SK-N-SH treated with all-trans-retinoic acid at 6 μM for 48 hours (cell line): ENCODE results near the gene NEURL1.

Source experiments
- ATAC-seq: fragments of 200-7000 bp; cut with Tn5 transposase; 3 replicates; pipeline ENCODE4 v1.9.1; 2020; ENCODE audit warnings: mild to moderate bottlenecking, moderate library complexity
- BACH2 ChIP-seq: fragments of 250-450 bp; sonication (Bioruptor Pico); IDR thresholded peaks from 2 replicates; pipeline ENCODE4 v1.9.0; 2021; ENCODE audit warnings: mild to moderate bottlenecking, borderline replicate concordance
- CREB5 ChIP-seq: fragments of 250-450 bp; sonication (Bioruptor Pico); IDR thresholded peaks from 2 replicates; pipeline ENCODE4 v1.5.1; 2020; ENCODE audit warnings: low read depth, mild to moderate bottlenecking, moderate library complexity
- CSDC2 ChIP-seq: fragments of 250-450 bp; sonication (Bioruptor Pico); IDR thresholded peaks from 2 replicates; pipeline ENCODE4 v1.5.0; 2020; ENCODE audit warnings: mild to moderate bottlenecking, moderate library complexity
- ESRRG ChIP-seq: fragments of 250-450 bp; sonication (Bioruptor Pico); IDR thresholded peaks from 2 replicates; pipeline ENCODE4 v1.6.1; 2021; ENCODE audit warnings: mild to moderate bottlenecking
- GLIS3 ChIP-seq: fragments of 250-450 bp; sonication (Bioruptor Pico); IDR thresholded peaks from 2 replicates; pipeline ENCODE4 v1.5.0; 2020; ENCODE audit warnings: mild to moderate bottlenecking, moderate library complexity
- ISL1 ChIP-seq: fragments of 250-450 bp; sonication (Bioruptor Pico); IDR thresholded peaks from 2 replicates; pipeline ENCODE4 v2.1.2; 2022; ENCODE audit warnings: mild to moderate bottlenecking, moderate library complexity
- OSR1 ChIP-seq: fragments of 250-450 bp; sonication (Bioruptor Pico); IDR thresholded peaks from 2 replicates; pipeline ENCODE4 v1.8.0; 2022; ENCODE audit warnings: moderate library complexity, mild to moderate bottlenecking, inconsistent platforms
- PATZ1 ChIP-seq: fragments of 250-450 bp; sonication (Bioruptor Pico); IDR thresholded peaks from 2 replicates; pipeline ENCODE4 v1.8.0; 2020; ENCODE audit warnings: mild to moderate bottlenecking, moderate library complexity, borderline replicate concordance
- PPARA ChIP-seq: fragments of 250-450 bp; sonication (Bioruptor Pico); IDR thresholded peaks from 2 replicates; pipeline ENCODE4 v1.5.0; 2020; ENCODE audit warnings: mild to moderate bottlenecking, borderline replicate concordance
- RARB ChIP-seq: fragments of 250-450 bp; sonication (Bioruptor Pico); IDR thresholded peaks from 2 replicates; pipeline ENCODE4 v1.8.0; 2021; ENCODE audit warnings: mild to moderate bottlenecking, moderate library complexity
- SNAI2 ChIP-seq: fragments of 250-450 bp; sonication (Bioruptor Pico); IDR thresholded peaks from 2 replicates; pipeline ENCODE4 v1.5.0; 2020; ENCODE audit warnings: mild to moderate bottlenecking, moderate library complexity
- TCF4 ChIP-seq: fragments of 250-450 bp; sonication (Bioruptor Pico); IDR thresholded peaks from 2 replicates; pipeline ENCODE4 v1.8.0; 2021; ENCODE audit warnings: mild to moderate bottlenecking, moderate library complexity, borderline replicate concordance
- TOX ChIP-seq: fragments of 250-450 bp; sonication (Bioruptor Pico); IDR thresholded peaks from 2 replicates; pipeline ENCODE4 v1.8.0; 2021; ENCODE audit warnings: mild to moderate bottlenecking, moderate library complexity, borderline replicate concordance
- TSHZ2 ChIP-seq: fragments of 250-450 bp; sonication (Bioruptor Pico); IDR thresholded peaks from 2 replicates; pipeline ENCODE4 v1.5.0; 2020; ENCODE audit warnings: mild to moderate bottlenecking, moderate library complexity
- ZFP3 ChIP-seq: fragments of 250-450 bp; sonication (Bioruptor Pico); IDR thresholded peaks from 2 replicates; pipeline ENCODE4 v1.5.0; 2020; ENCODE audit warnings: mild to moderate bottlenecking, moderate library complexity
- ZFP30 ChIP-seq: fragments of 450-650 bp; formaldehyde crosslinking; IDR thresholded peaks from 2 replicates; pipeline ENCODE4 v1.5.0; 2022; ENCODE audit warnings: mild to moderate bottlenecking, moderate library complexity
- ZNF565 ChIP-seq: fragments of 450-650 bp; formaldehyde crosslinking; conservative IDR thresholded peaks from 2 replicates; pipeline ENCODE4 v1.5.0; 2020; ENCODE audit warnings: low read depth, mild to moderate bottlenecking, moderate library complexity
- ZNF70 ChIP-seq: fragments of 450-650 bp; formaldehyde crosslinking; IDR thresholded peaks from 2 replicates; pipeline ENCODE4 v1.5.0; 2020; ENCODE audit warnings: mild to moderate bottlenecking, moderate library complexity
- ZNF8 ChIP-seq: fragments of 450-650 bp; formaldehyde crosslinking; IDR thresholded peaks from 2 replicates; pipeline ENCODE4 v1.5.0; 2020; ENCODE audit warnings: mild to moderate bottlenecking, moderate library complexity
- TF ChIP-seq, protein P1 (sequence below): fragments of 250-450 bp; sonication (Bioruptor Pico); IDR thresholded peaks from 2 replicates; pipeline ENCODE4 v1.8.0; 2021; ENCODE audit warnings: low read depth, mild to moderate bottlenecking, moderate library complexity, borderline replicate concordance

The NEURL1 gene

GRCh38 chr10:103610083-103610472 is 116.6 kb downstream of the NEURL1 start:
- TF ChIP-seq, protein P1, sequence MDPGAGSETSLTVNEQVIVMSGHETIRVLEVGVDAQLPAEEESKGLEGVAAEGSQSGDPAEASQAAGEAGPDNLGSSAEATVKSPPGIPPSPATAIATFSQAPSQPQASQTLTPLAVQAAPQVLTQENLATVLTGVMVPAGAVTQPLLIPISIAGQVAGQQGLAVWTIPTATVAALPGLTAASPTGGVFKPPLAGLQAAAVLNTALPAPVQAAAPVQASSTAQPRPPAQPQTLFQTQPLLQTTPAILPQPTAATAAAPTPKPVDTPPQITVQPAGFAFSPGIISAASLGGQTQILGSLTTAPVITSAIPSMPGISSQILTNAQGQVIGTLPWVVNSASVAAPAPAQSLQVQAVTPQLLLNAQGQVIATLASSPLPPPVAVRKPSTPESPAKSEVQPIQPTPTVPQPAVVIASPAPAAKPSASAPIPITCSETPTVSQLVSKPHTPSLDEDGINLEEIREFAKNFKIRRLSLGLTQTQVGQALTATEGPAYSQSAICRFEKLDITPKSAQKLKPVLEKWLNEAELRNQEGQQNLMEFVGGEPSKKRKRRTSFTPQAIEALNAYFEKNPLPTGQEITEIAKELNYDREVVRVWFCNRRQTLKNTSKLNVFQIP (CRISPR knock-in tag): no peak
- TF ChIP-seq SNAI2 (CRISPR knock-in tag) (no peak), ZFP30 (CRISPR knock-in tag) (no peak), TCF4 (CRISPR knock-in tag) (0 out of 2 replicates have a peak, but pooled peaks have one; percentile 37)
- peak; percentile 13; the same call in 1 of the 3 replicates for ATAC-seq

GRCh38 chr10:103610921-103611511 is 117.5 kb downstream of the NEURL1 start:
- TF ChIP-seq ISL1 (CRISPR knock-in tag) (no peak), ZFP30 (CRISPR knock-in tag) (no peak), TCF4 (CRISPR knock-in tag) (no peak), OSR1 (CRISPR knock-in tag) (no peak), RARB (CRISPR knock-in tag) (no peak), CREB5 (no peak), ESRRG (CRISPR knock-in tag) (no peak), ZNF70 (CRISPR knock-in tag) (no peak), TSHZ2 (CRISPR knock-in tag) (no peak), ZNF8 (no peak), PATZ1 (CRISPR knock-in tag) (no peak), GLIS3 (no peak), BACH2 (CRISPR knock-in tag) (no peak)
- TF ChIP-seq, protein P1 (CRISPR knock-in tag): no peak
- ATAC-seq: no peak; the same call in 2 of the 3 replicates

DNA sequence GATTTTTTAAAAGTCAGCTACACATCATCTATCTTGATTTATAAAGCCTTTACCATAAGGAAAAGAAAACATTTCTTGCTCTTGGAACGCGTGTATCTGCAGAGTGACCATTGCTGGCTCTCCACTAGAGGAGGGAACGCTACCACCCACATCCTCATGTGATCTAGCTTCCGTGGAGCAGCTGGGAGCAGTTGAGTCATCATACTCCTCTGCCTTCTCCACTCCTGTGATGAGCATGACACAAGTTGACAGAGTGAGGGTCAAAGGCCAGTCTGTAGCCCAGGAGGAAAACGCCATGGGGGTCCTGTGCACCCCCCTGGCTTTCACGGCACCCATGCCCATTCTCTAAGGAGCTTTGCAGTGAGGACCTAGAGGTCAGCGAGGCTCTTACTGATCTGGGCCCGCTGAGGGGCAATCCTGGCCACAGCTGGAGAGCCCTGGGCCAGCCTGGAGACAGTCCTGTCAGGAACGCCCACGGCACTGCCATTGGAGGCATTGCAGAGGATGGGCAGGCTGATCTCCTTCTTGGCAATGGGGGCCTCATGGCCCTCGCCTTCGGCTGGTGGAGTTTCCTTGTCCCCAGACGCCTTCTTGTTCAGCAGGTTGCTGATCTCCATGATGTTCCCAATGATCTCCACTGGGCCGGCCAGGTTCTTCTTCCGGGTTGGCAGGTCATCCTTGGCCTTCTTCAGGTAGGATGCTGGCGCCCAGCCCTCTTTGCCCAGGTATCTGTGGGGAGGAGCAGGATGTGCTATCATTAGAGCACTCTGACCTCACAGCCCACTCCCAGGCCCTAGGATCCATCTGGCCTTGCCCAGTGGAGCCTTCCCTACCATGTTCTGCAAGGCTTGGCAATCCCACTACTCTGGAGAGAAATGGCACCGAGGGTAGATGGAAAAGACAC is 119.2 kb downstream of the NEURL1 start:
- ATAC-seq: no peak
- TF ChIP-seq ISL1 (CRISPR knock-in tag): no peak
- no peak for TF ChIP-seq SNAI2 (CRISPR knock-in tag)
- TF ChIP-seq CSDC2 (CRISPR knock-in tag): no peak
- no peak for TF ChIP-seq TSHZ2 (CRISPR knock-in tag)
- no peak for TF ChIP-seq ZNF8
- TF ChIP-seq TOX: no peak
- TF ChIP-seq ZNF565: no peak
- no peak for TF ChIP-seq ZFP3
- no peak for TF ChIP-seq PPARA (CRISPR knock-in tag)
- no peak for TF ChIP-seq ZFP30 (CRISPR knock-in tag)
- no peak for TF ChIP-seq PATZ1 (CRISPR knock-in tag)
